ENCODE results near the gene LAMC3.
A peak's percentile ranks its signal among the peaks of the same experiment; 100 is the strongest.

LAMC3 gene

GRCh38 chr9:131015112-131015511, 6.1 kb downstream of the LAMC3 start:
- no peak for DNase-seq (ENCODE audit: low read depth)
- no peak overlapping the region for H3K4me3 ChIP-seq (ENCODE audit: low read depth, low read length)
- TF ChIP-seq CTCF (IDR thresholded peaks at IDR 0.05; ENCODE audit: low read depth, low read length, missing control alignments): no peak

- no peak for DNase-seq (ENCODE audit: low read depth)
- TF ChIP-seq CTCF (IDR thresholded peaks at IDR 0.05; ENCODE audit: low read depth, low read length, missing control alignments): no peak
- H3K4me3 ChIP-seq (ENCODE audit: low read depth, low read length): no peak overlapping the region
These were observed 7.0 kb downstream of the LAMC3 start for GRCh38 chr9:131015876-131016397.

GRCh38 chr9:131017067-131017466, 8.1 kb downstream of the LAMC3 start:
- TF ChIP-seq CTCF (IDR thresholded peaks at IDR 0.05; ENCODE audit: low read depth, low read length, missing control alignments): no peak
- H3K4me3 ChIP-seq (ENCODE audit: low read depth, low read length): no peak overlapping the region
- DNase-seq (ENCODE audit: low read depth): no peak

GRCh38 chr9:131018621-131019020, 9.6 kb downstream of the LAMC3 start:
- no peak for DNase-seq (ENCODE audit: low read depth)
- no peak overlapping the region for H3K4me3 ChIP-seq (ENCODE audit: low read depth, low read length)
- peak; percentile 34 for TF ChIP-seq CTCF (IDR thresholded peaks at IDR 0.05; ENCODE audit: low read depth, low read length, missing control alignments)

- TF ChIP-seq CTCF (IDR thresholded peaks at IDR 0.05; ENCODE audit: low read depth, low read length, missing control alignments): no peak
- H3K4me3 ChIP-seq (ENCODE audit: low read depth, low read length): no peak overlapping the region
- no peak for DNase-seq (ENCODE audit: low read depth)
These were observed 10.6 kb downstream of the LAMC3 start for GRCh38 chr9:131019388-131020239.

- H3K4me3 ChIP-seq (ENCODE audit: low read depth, low read length): no peak overlapping the region
- no peak for DNase-seq (ENCODE audit: low read depth)
- TF ChIP-seq CTCF (IDR thresholded peaks at IDR 0.05; ENCODE audit: low read depth, low read length, missing control alignments): no peak
These were observed 11.4 kb downstream of the LAMC3 start for GRCh38 chr9:131020388-131020787.

GRCh38 chr9:131020862-131021261, 11.9 kb downstream of the LAMC3 start:
- H3K4me3 ChIP-seq (ENCODE audit: low read depth, low read length): no peak overlapping the region
- TF ChIP-seq CTCF (IDR thresholded peaks at IDR 0.05; ENCODE audit: low read depth, low read length, missing control alignments): no peak
- no peak for DNase-seq (ENCODE audit: low read depth)

All from GM12864 (cell line).